Neural progenitor cell (in vitro differentiated cells): ENCODE measurements around the gene CD4.

ENCODE experiments used
- CTCF ChIP-seq: fragments of 200-600 bp; sonication (generic); IDR thresholded peaks from 2 replicates; pipeline ENCODE4 v1.5.1; 2017; ENCODE audit warnings: antibody characterized with exemption, mild to moderate bottlenecking
- EZH2 ChIP-seq: fragments of 200-600 bp; sonication (generic); IDR thresholded peaks from 2 replicates; pipeline ENCODE4 v1.6.1; 2017; ENCODE audit warnings: antibody characterized with exemption, mild to moderate bottlenecking, moderate library complexity
- EZH2phosphoT487 ChIP-seq: fragments of 200-600 bp; sonication (generic); IDR thresholded peaks from 2 replicates; pipeline ENCODE4 v1.6.1; 2017; ENCODE audit warnings: antibody characterized with exemption

- peak; percentile 93 for TF ChIP-seq CTCF
- TF ChIP-seq EZH2phosphoT487 = no peak
- TF ChIP-seq EZH2 = no peak
Measured at GRCh38 chr12:6869049-6870021, 80.0 kb downstream of the CD4 start.
